Peyer's patch (tissue), 4 donors: Measurements from ENCODE around the gene STAT2. TPM values are rescaled to one million over a fixed set of nuclear protein-coding genes. Genes with fewer than 3 reads are reported as not detected.
A peak's percentile ranks its signal among the peaks of the same experiment; 100 is the strongest.
"Not testable (repeated sequence)": the region's sequence is repeated elsewhere in the genome, so short reads cannot be mapped to it uniquely, and the experiment has no call there.

Source experiments
- DNase-seq, 3 donors: peaks; one replicate each; pipeline ENCODE4 v3.0.0-alpha.2; 2017 to 2019
- H3K27ac ChIP-seq, 4 donors: fragments of 200-600 bp; sonication (generic); one replicate each; pipeline ENCODE4 v1.5.1; 2016 to 2019
- H3K27me3 ChIP-seq, 2 donors: fragments of 200-600 bp; sonication (generic); one replicate each; pipeline ENCODE4 v1.5.1; 2019
- H3K36me3 ChIP-seq, 3 donors: fragments of 200-600 bp; sonication (generic); one replicate each; pipeline ENCODE4 v1.5.1; 2016 to 2019
- H3K4me1 ChIP-seq, 4 donors: fragments of 200-600 bp; sonication (generic); one replicate each; pipeline ENCODE4 v1.5.1; 2016 to 2019
- H3K4me3 ChIP-seq, 4 donors: fragments of 200-600 bp; sonication (generic); 1 replicate in 3 of 4; 2 replicates in 1 of 4; pipeline ENCODE4 v1.5.1; 2016 to 2019; ENCODE audit warnings: mild to moderate bottlenecking in 1 of 4
- H3K9me3 ChIP-seq, 4 donors: fragments of 200-600 bp; sonication (generic); one replicate each; pipeline ENCODE4 v1.5.1; 2016 to 2019; ENCODE audit warnings: mild to moderate bottlenecking in 1 of 4
- CTCF ChIP-seq, 6 experiments: fragments of 450-650 bp in 4 of 6; fragments of 200-600 bp in 2 of 6; sonication (generic) in 1 of 6; IDR thresholded peaks; one replicate each; pipeline ENCODE4 v1.5.1; 2017 to 2019; ENCODE audit warnings: antibody characterized with exemption in 6 of 6, mild to moderate bottlenecking in 3 of 6, moderate library complexity in 1 of 6
- POLR2A ChIP-seq, 2 donors: fragments of 450-650 bp; IDR thresholded peaks; one replicate each; pipeline ENCODE4 v1.5.1; 2017; ENCODE audit warnings: antibody characterized with exemption in 2 of 2, mild to moderate bottlenecking in 2 of 2, moderate library complexity in 2 of 2
- total RNA-seq, 4 donors: library from RNA; depleted of rRNA; stranded (reverse); fragments of >200 nt; gene quantifications; one replicate each; pipeline ENCODE4 v1.1.0, GENCODE V29; 2016

STAT2 gene
- total RNA-seq, 4 donors from 2014 or later = 100 to 355 (median 164) TPM

- Histone ChIP-seq H3K36me3 (peaks cover 0 to 68% (median 0%) of the 10 kb centered on the region in 3 donors), H3K27ac (no peak overlapping the region), H3K4me1 (no peaks in the 10 kb centered on the region), H3K9me3 (no peaks in the 10 kb centered on the region), H3K27me3 (no peaks in the 10 kb centered on the region), H3K4me3 (no peak overlapping the region)
- no peak for DNase-seq
- TF ChIP-seq POLR2A (IDR thresholded peaks at IDR 0.05) (no peak), CTCF (IDR thresholded peaks at IDR 0.05) (no peak)
These were observed 33.8 kb downstream of the STAT2 start for GRCh38 chr12:56326126-56326525.

- no peaks in the 10 kb centered on the region for H3K9me3 ChIP-seq
- H3K27me3 ChIP-seq = no peaks in the 10 kb centered on the region
- no peak overlapping the region for H3K4me3 ChIP-seq
- H3K4me1 ChIP-seq = no peaks in the 10 kb centered on the region
- H3K27ac ChIP-seq = no peak overlapping the region
- DNase-seq = no peak
- peaks cover 0 to 81% (median 0%) of the 10 kb centered on the region in 3 donors for H3K36me3 ChIP-seq
- TF ChIP-seq CTCF (IDR thresholded peaks at IDR 0.05) (no peak), POLR2A (IDR thresholded peaks at IDR 0.05) (no peak)
These were observed 35.7 kb downstream of the STAT2 start for GRCh38 chr12:56324206-56324605.

GRCh38 chr12:56321610-56322009 is 38.3 kb downstream of the STAT2 start:
- H3K27me3 ChIP-seq, H3K27ac ChIP-seq, DNase-seq, H3K4me1 ChIP-seq, H3K9me3 ChIP-seq, H3K4me3 ChIP-seq: not testable (repeated sequence)
- H3K36me3 ChIP-seq = peaks cover 0 to 66% (median 0%) of the 10 kb centered on the region in 3 donors

- Histone ChIP-seq H3K27me3 (no peaks in the 10 kb centered on the region), H3K4me3 (no peak overlapping the region), H3K4me1 (peaks cover 0 to 6% (median 0%) of the 10 kb centered on the region in 4 donors), H3K36me3 (peaks cover 0 to 60% (median 0%) of the 10 kb centered on the region in 3 donors), H3K9me3 (no peaks in the 10 kb centered on the region), H3K27ac (no peak overlapping the region)
- DNase-seq = peak in 1 of 3 donors; percentile 7
- TF ChIP-seq CTCF (IDR thresholded peaks at IDR 0.05) = no peak
- TF ChIP-seq POLR2A (IDR thresholded peaks at IDR 0.05) = no peak
These were observed 38.9 kb downstream of the STAT2 start for GRCh38 chr12:56321027-56321426.

- Histone ChIP-seq H3K4me3 (no peak overlapping the region), H3K27me3 (no peaks in the 10 kb centered on the region), H3K4me1 (peaks cover 0 to 15% (median 6%) of the 10 kb centered on the region in 4 donors), H3K36me3 (peaks cover 0 to 40% (median 0%) of the 10 kb centered on the region in 3 donors), H3K9me3 (no peaks in the 10 kb centered on the region), H3K27ac (no peak overlapping the region)
- DNase-seq = no peak
- TF ChIP-seq CTCF (IDR thresholded peaks at IDR 0.05) (no peak), POLR2A (IDR thresholded peaks at IDR 0.05) (no peak)
These were observed 42.2 kb downstream of the STAT2 start for GRCh38 chr12:56317675-56318074.

- H3K27ac ChIP-seq = peak within 1 kb of the TSS; percentile 78 to 93 (median 86)
- no peaks in the 10 kb centered on the region for H3K27me3 ChIP-seq
- DNase-seq = peak; percentile 95 to 99 (median 98)
- H3K36me3 ChIP-seq = peaks cover 0 to 47% (median 0%) of the 10 kb centered on the region in 3 donors
- TF ChIP-seq CTCF (IDR thresholded peaks at IDR 0.05) (peak in 5 of 6 experiments; percentile 16 to 40 (median 29)), POLR2A (IDR thresholded peaks at IDR 0.05) (peak; percentile 60 to 73)
- H3K4me1 ChIP-seq = peaks cover 0 to 15% (median 6%) of the 10 kb centered on the region in 4 donors
- no peaks in the 10 kb centered on the region for H3K9me3 ChIP-seq
- peak within 1 kb of the TSS; percentile 84 to 92 (median 90) for H3K4me3 ChIP-seq
These were observed 44.1 kb downstream of the STAT2 start, which contains the start of gene CNPY2 for GRCh38 chr12:56315622-56316473. TSS of gene CNPY2 (minus strand) at chr12:56315988. CDS start at chr12:56315217, 771 bp downstream.
